Cerebellar cortex (tissue), 1 donor: ENCODE data around the gene EPHA3.

Experiments used
- DNase-seq: peaks from one replicate; pipeline ENCODE4 v3.0.0-alpha.2; 2015; ENCODE audit warnings: low spot score

Gene EPHA3

DNA sequence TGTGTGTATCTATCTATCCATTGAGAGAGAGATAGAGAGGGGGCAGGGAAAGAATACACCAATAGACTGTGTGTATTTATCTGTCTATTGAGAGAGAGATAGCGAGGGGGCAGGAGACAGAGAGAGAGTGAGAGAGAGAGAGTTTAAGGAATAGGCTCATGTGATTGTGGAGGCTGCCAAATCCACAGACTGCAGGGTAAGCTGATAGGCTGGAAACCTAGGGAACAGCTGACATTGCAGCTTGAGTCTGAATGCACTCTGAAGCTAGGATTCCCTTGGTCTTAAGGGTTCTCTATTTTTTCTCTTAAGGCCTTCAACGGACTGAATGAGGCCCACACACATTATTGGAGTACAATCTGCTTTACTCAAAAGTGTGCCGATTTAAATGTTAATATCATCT, 255.8 kb downstream of the EPHA3 start:
- no peak for DNase-seq

- no peak for DNase-seq
These were observed 256.9 kb downstream of the EPHA3 start for GRCh38 chr3:89364314-89364713.

DNA sequence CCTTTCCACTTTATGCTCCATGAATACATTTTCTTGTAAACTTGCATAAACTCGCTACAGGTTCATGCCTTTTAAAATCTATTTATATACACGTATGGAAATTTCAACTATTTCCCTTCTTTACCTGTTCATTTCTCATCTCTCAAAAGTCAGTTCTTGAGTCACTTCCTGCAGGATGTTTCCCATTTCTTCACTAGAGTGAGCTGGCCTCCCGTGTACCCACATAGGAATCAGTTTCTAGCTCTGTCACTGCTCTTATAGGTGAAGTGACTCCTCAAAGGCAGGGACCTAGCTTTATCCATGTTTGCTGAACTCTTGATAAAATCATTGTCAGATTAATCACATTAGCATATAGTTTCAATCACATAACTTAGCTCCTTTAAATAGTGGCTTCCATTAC, 259.7 kb downstream of the EPHA3 start:
- DNase-seq = no peak

DNA sequence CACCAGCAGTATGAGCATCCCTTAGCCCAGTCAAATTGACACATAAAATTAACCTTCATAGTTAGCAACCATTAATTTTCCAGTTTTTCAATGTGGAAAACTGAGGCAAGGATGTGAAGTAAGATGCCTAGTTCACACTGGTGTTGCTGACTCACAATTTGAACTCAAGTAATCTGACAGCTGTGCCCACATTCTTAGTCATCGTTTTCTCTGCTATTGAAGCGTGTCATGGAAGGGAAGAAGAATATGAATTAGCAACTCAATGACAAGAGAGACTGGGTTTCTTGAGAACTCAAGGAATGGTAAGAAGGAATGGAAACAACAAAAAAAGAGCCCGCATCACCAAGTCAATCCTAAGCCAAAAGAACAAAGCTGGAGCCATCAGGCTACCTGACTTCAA, 261.4 kb downstream of the EPHA3 start:
- DNase-seq = no peak

DNA sequence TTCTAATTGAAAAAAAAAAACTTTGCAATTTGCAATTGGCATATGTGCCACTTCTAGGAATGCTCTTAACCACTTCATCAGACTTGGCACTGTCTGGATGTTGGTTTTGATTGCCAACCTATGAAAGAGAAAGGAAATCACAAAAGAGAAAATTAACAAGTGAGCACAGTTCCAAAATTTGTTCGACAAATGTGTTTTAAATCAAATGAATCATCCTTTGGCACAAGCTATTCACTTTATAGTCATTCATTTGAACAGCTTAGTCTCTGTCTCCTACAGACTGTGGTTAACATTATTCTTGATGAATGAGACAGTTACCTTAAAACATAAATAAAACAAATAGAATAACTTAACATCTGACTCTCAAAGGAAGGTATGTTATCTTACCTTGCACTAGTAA, 265.0 kb downstream of the EPHA3 start:
- no peak for DNase-seq

GRCh38 chr3:89373434-89373833, 266.0 kb downstream of the EPHA3 start:
- DNase-seq = no peak

- DNase-seq = no peak
These were observed 268.0 kb downstream of the EPHA3 start for GRCh38 chr3:89375451-89375850.

DNA sequence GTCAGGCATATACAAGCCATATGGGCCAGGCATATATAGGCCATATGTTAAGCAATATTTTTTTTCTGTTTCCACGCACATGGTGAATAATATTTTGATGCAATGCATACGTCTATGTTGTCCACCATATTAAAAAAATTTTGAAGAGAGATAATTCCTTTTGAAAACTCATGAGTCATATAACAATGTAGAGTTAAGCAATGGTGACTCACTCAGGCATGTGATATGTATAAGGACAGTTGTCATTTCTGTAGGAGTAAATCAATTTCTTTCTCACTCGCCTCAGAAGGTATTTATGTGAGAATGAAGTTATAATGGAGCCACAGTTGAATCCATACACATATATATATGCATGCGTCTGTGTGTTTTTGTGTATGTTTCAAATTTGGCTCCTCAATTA, 272.6 kb downstream of the EPHA3 start:
- DNase-seq = no peak

DNA sequence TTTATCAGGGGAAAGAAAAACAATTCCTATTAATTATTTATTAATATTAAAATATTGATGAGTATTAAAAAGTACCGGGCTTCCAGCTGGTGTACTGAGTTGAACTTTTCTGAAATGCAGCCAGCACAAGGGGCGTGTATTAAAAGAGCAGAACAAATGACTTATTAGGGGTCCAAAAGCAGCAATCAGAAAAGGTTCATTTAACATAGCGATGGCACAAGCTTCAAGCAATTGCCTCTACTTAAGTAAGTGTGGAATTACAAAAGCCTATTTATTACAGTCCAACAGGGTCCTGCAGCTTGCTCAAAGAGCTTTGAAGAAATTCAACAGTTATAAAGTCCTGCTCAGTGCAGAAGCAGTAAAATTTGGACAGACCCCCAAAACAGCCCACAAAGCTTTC, 285.6 kb downstream of the EPHA3 start:
- DNase-seq = no peak

- DNase-seq = no peak
These were observed 288.0 kb downstream of the EPHA3 start for GRCh38 chr3:89395456-89395855.

DNA sequence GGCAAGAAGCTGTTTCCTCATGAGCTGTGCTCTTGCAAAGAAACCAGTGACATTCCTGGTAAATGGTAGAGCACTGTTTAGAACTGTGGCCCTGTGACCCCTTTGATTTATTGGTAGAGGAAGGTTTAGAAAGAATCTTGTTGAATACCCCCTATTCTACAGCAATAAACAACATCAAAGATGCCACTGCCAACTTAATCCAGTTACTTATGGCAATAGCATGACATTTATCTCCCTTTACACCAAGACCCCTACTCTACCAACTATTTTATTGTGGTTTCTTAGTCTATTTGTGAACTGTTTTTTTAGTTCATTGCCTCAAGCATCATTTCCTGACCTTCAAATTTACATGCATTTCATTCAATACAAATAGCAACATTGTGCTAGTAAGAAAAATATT, 288.6 kb downstream of the EPHA3 start:
- DNase-seq = no peak

DNA sequence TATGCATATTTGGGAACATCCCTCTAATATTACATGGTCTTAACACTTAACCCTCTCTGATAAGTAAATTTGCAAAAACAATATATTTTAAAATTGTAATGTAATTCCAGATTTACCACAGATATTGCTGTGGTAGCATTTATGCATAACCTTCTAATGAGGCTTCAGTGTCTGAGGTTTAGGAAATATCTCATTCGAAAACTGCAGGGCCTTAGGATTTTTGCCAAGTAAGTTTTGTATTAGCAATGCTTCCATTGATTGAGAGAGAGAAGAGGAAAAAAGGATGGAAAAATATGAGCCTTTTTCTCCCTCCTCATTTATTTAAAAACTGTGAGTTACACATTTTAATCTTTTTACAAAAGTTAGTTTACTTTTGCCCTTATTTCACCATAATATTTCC, 294.6 kb downstream of the EPHA3 start:
- no peak for DNase-seq

- DNase-seq = no peak
These were observed 297.8 kb downstream of the EPHA3 start for GRCh38 chr3:89405176-89405575.

GRCh38 chr3:89405593-89405992, 298.2 kb downstream of the EPHA3 start:
- DNase-seq = no peak

DNA sequence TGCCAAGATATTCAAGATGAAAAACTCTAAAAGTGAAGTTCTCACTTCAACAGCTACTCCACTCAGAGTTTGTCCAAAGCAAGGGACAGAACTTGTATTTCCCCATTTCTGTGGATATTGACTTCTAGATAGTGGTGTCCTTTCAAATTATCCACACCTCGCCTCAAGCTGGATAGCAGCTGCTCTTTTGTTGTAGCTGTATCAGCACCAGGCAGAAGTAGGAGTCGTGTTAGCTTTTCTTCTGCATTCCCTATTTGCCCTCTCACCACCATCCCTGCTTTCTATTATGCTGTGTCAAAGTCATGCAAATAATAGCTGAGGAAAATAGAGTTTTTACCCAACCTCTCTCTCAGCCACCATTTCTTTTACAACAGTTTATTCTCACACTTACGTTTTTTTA, 303.8 kb downstream of the EPHA3 start:
- DNase-seq = no peak

DNA sequence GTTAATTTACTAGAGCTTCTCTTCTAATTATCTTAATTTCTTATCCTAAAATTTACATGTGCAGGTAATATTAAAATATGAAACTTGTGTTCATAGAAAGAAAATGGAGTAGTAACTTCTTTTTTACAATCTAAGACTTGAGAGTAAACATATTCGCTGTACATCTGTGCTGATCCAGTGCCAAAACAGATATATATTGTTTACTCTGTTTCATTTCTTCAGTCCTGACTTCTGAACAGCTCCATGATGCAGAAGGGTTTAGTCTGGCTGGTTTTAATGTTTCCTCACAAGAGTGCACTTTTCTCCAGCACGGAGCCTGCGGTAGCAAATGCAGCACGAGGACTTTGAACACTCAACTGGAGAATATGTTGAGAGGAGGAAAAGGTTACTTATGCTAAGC, 306.8 kb downstream of the EPHA3 start:
- no peak for DNase-seq

DNA sequence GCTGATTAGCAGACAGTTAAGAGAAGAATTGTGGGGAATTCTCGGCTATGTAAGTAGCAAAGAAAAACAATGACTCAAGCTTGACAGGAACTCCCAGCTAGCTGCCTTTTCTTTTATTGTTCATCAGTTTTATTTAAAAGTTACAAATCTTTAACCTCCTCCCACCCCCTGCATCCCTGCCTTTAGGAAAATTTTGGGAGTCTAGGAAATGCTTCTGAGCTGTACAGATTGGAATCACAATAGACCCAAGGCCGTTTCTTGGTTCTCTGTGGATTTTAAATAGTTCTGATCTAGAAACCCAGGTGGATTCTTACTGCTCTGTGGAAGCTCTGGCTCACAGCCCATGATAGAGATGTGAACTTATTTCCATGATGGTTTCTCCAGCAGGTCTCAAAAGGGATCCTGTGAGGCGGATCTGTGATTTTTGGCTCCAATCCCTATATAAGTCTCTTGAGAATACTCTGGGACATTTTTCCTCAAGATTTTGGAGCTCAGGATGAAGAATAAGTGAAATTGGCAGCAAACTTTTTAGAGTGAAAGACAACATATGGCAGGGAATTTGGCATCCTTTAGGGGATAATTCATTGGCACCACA, 312.3 kb downstream of the EPHA3 start:
- DNase-seq = no peak

DNA sequence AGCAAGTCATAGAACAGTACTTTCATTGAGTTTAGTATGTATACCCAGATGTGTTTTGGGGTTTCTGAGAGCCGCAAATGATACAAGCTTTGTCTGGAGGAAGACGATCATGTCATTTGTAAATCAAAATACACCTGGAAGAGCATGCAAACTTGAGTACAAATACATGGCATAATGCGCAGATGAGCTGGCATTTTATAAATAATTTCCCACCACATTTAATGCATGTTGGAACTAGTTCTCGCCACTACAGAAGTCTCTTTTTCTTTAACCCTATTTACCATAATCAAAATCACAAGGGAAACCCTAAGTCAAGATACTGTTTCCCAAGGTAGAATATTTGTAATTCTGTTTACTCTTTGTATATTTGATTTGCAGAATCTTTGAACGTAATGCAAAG, 318.6 kb downstream of the EPHA3 start:
- no peak for DNase-seq

DNA sequence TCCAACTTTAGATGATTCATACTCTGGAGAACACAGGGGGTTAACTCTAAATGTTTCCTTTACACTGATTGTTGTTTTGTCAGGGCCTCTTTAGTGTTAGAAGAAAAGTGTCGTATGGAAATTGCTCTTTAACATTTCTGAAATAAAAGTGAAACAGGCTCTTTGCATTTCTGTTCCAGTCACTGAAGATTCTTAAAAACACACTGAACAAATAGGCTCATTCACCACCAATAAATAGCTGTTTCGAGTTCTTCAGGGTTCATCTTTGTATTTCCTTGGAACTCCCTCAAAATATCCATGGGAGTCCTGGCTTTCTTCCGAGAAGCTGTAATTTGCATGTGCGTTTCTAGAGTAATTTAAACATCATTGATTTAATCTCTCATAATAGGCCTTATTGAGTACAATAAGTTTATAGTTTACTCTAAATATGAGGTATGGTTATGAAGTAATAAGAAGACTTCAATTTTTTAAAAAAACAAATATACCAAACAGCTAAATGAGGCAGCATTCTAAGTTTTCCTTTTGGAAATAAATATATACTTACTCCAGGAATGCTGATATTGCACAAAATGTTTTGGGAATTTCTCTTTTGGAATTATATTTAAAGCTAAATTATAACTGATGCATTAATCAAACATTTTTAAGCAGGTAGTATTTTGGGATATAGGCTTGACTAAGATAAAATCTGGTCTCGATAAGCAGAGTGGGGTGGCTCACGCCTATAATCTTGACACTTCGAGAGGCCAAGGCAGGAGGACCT, 327.4 kb downstream of the EPHA3 start:
- peak; percentile 5 for DNase-seq

GRCh38 chr3:89436846-89437245, 329.4 kb downstream of the EPHA3 start:
- no peak for DNase-seq

GRCh38 chr3:89440386-89440785, 333.0 kb downstream of the EPHA3 start:
- no peak for DNase-seq

DNA sequence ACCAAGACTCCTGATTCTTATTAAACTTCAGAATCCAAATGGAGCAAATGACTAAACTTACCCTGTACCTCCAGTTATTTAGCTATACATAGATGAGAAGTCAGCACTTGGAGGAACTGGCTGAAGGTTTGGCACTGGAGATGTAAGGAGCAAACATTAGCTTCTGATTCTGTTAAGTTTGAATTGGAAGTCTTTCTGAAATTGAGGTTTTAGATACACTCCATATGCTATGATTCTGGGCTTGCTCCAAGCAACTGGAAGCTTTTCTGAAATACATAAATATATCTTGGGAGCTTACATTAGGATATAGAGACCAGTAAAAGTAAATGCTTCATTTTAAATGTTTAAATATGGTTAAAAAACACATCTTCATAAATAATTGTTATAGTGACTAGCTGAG, 333.7 kb downstream of the EPHA3 start:
- DNase-seq = no peak

- no peak for DNase-seq
These were observed 339.2 kb downstream of the EPHA3 start for GRCh38 chr3:89446593-89446992.

GRCh38 chr3:89447243-89447642, 339.8 kb downstream of the EPHA3 start:
- no peak for DNase-seq
